ENCODE results near the gene PARL. TPM values are rescaled to one million over a fixed set of nuclear protein-coding genes. Genes with fewer than 3 reads are reported as not detected.

Gene PARL
- polyA plus RNA-seq, 1 of the 3 experiments (the other 2 are of a cell fraction): 50.1 TPM

- no peaks in the 10 kb centered on the region for H3K27me3 ChIP-seq (ENCODE audit: insufficient read depth)
- no peak overlapping the region for H3K9ac ChIP-seq
- no peaks in the 10 kb centered on the region for H3K9me3 ChIP-seq
- no peak overlapping the region for H3K27ac ChIP-seq (ENCODE audit: low read depth in 2 of 2, low read length in 1 of 2)
- no peak for DNase-seq
- H3K4me1 ChIP-seq (ENCODE audit: control insufficient read depth in 1 of 2, insufficient read depth in 2 of 2, low read depth in 1 of 2, low read length in 1 of 2): no peaks in the 10 kb centered on the region
- peaks cover 18 to 55% of the 10 kb centered on the region in 2 experiments for H3K36me3 ChIP-seq (replicated peaks in 1 of 2; ENCODE audit: control insufficient read depth in 1 of 2, insufficient read depth in 2 of 2, low read length in 1 of 2)
- peaks cover 3% of the 10 kb centered on the region; the same call in 1 of the 2 replicates for H3K79me2 ChIP-seq (ENCODE audit: insufficient read depth)
- H3F3A ChIP-seq (replicated peaks; ENCODE audit: insufficient read depth): no peaks in the 10 kb centered on the region
- H3K4me2 ChIP-seq: no peak overlapping the region
- no peaks in the 10 kb centered on the region for H3K9me2 ChIP-seq
- H2AFZ ChIP-seq (ENCODE audit: low read depth): no peak overlapping the region
- no peak overlapping the region for H3K4me3 ChIP-seq (ENCODE audit: low read depth in 2 of 2, low read length in 1 of 2)
- POLR2A ChIA-PET: no interaction called here
- WGBS (ENCODE audit: low lambda C conversion rate): over 99% methylated on average over 9 of the region's 9 CpGs
- no peaks in the 10 kb centered on the region for H4K20me1 ChIP-seq (ENCODE audit: insufficient read depth)
- CTCF ChIA-PET: no interaction called here
- TF ChIP-seq, protein P1, sequence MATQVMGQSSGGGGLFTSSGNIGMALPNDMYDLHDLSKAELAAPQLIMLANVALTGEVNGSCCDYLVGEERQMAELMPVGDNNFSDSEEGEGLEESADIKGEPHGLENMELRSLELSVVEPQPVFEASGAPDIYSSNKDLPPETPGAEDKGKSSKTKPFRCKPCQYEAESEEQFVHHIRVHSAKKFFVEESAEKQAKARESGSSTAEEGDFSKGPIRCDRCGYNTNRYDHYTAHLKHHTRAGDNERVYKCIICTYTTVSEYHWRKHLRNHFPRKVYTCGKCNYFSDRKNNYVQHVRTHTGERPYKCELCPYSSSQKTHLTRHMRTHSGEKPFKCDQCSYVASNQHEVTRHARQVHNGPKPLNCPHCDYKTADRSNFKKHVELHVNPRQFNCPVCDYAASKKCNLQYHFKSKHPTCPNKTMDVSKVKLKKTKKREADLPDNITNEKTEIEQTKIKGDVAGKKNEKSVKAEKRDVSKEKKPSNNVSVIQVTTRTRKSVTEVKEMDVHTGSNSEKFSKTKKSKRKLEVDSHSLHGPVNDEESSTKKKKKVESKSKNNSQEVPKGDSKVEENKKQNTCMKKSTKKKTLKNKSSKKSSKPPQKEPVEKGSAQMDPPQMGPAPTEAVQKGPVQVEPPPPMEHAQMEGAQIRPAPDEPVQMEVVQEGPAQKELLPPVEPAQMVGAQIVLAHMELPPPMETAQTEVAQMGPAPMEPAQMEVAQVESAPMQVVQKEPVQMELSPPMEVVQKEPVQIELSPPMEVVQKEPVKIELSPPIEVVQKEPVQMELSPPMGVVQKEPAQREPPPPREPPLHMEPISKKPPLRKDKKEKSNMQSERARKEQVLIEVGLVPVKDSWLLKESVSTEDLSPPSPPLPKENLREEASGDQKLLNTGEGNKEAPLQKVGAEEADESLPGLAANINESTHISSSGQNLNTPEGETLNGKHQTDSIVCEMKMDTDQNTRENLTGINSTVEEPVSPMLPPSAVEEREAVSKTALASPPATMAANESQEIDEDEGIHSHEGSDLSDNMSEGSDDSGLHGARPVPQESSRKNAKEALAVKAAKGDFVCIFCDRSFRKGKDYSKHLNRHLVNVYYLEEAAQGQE (IDR thresholded peaks at IDR 0.05; ENCODE audit: low read depth, low read length): no peak
- TF ChIP-seq, protein P2, sequence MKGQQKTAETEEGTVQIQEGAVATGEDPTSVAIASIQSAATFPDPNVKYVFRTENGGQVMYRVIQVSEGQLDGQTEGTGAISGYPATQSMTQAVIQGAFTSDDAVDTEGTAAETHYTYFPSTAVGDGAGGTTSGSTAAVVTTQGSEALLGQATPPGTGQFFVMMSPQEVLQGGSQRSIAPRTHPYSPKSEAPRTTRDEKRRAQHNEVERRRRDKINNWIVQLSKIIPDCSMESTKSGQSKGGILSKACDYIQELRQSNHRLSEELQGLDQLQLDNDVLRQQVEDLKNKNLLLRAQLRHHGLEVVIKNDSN (IDR thresholded peaks at IDR 0.05; ENCODE audit: borderline replicate concordance, low read depth): no peak
- TF ChIP-seq MXI1 (IDR thresholded peaks at IDR 0.05; ENCODE audit: low read depth, low read length) (no peak), NRF1 (IDR thresholded peaks at IDR 0.05; ENCODE audit: low read depth, low read length) (no peak), CHD2 (IDR thresholded peaks at IDR 0.05; ENCODE audit: low read length, partially characterized antibody) (no peak), GABPA (IDR thresholded peaks at IDR 0.05; ENCODE audit: low read depth) (no peak), MEF2A (IDR thresholded peaks at IDR 0.05; ENCODE audit: borderline replicate concordance, low read depth) (no peak), YY1 (IDR thresholded peaks at IDR 0.05; ENCODE audit: low read depth) (no peak), RCOR1 (IDR thresholded peaks at IDR 0.05; ENCODE audit: low read length) (no peak), FOXJ3 (CRISPR knock-in tag; IDR thresholded peaks at IDR 0.05) (no peak)
- TF ChIP-seq, protein P3, sequence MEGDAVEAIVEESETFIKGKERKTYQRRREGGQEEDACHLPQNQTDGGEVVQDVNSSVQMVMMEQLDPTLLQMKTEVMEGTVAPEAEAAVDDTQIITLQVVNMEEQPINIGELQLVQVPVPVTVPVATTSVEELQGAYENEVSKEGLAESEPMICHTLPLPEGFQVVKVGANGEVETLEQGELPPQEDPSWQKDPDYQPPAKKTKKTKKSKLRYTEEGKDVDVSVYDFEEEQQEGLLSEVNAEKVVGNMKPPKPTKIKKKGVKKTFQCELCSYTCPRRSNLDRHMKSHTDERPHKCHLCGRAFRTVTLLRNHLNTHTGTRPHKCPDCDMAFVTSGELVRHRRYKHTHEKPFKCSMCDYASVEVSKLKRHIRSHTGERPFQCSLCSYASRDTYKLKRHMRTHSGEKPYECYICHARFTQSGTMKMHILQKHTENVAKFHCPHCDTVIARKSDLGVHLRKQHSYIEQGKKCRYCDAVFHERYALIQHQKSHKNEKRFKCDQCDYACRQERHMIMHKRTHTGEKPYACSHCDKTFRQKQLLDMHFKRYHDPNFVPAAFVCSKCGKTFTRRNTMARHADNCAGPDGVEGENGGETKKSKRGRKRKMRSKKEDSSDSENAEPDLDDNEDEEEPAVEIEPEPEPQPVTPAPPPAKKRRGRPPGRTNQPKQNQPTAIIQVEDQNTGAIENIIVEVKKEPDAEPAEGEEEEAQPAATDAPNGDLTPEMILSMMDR (IDR thresholded peaks at IDR 0.05): no peak
- TF ChIP-seq, protein P4, sequence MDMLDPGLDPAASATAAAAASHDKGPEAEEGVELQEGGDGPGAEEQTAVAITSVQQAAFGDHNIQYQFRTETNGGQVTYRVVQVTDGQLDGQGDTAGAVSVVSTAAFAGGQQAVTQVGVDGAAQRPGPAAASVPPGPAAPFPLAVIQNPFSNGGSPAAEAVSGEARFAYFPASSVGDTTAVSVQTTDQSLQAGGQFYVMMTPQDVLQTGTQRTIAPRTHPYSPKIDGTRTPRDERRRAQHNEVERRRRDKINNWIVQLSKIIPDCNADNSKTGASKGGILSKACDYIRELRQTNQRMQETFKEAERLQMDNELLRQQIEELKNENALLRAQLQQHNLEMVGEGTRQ (IDR thresholded peaks at IDR 0.05; ENCODE audit: borderline replicate concordance, low read depth, low read length): no peak
These were observed 47.3 kb downstream of the PARL start for GRCh38 chr3:183837390-183837789.

Data from SK-N-SH (cell line).